DOHH2 (cell line): ENCODE results near the gene CDIPT.

Source experiments
- H3F3A ChIP-seq: fragments of 200-600 bp; sonication (generic), shearing (Covaris generic); 2 replicates; pipeline ENCODE4 v1.6.0; 2016; ENCODE audit warnings: antibody characterized with exemption, mild to moderate bottlenecking; ENCODE audit not compliant: control insufficient read depth, insufficient read depth
- H3K27ac ChIP-seq: fragments of 200-600 bp; sonication (generic); 2 replicates; pipeline ENCODE4 v1.5.1; 2014; ENCODE audit warnings: low read depth, mild to moderate bottlenecking, low read length, moderate library complexity
- H3K27me3 ChIP-seq: fragments of 200-600 bp; sonication (generic); 2 replicates; pipeline ENCODE4 v1.6.1; 2014; ENCODE audit warnings: mild to moderate bottlenecking, low read length, mixed read lengths; ENCODE audit not compliant: control insufficient read depth
- H3K36me3 ChIP-seq: fragments of 200-600 bp; sonication (generic); 2 replicates; pipeline ENCODE4 v1.6.1; 2014; ENCODE audit warnings: mild to moderate bottlenecking, low read length, moderate library complexity, mixed read lengths; ENCODE audit not compliant: control insufficient read depth
- H3K4me1 ChIP-seq: fragments of 200-600 bp; sonication (generic); 2 replicates; pipeline ENCODE4 v1.6.1; 2014; ENCODE audit warnings: mild to moderate bottlenecking, low read length, mixed read lengths; ENCODE audit not compliant: control insufficient read depth
- H3K4me2 ChIP-seq: fragments of 200-600 bp; sonication (generic); 2 replicates; pipeline ENCODE4 v1.6.0; 2014; ENCODE audit warnings: mild to moderate bottlenecking, low read length, moderate library complexity
- H3K4me3 ChIP-seq: fragments of 200-600 bp; sonication (generic); 2 replicates; pipeline ENCODE4 v1.5.1; 2014; ENCODE audit warnings: mild to moderate bottlenecking, low read length, mixed read lengths
- H3K79me2 ChIP-seq: fragments of 200-600 bp; sonication (generic); 2 replicates; pipeline ENCODE4 v1.6.1; 2014; ENCODE audit warnings: mild to moderate bottlenecking, low read length, mixed read lengths; ENCODE audit not compliant: control insufficient read depth
- H3K9me2 ChIP-seq: fragments of 200-600 bp; sonication (generic); replicated peaks from 2 replicates; pipeline ENCODE4 v1.6.1; 2014; ENCODE audit warnings: mild to moderate bottlenecking, low read length, mixed read lengths; ENCODE audit not compliant: control insufficient read depth
- H3K9me3 ChIP-seq: fragments of 200-600 bp; sonication (generic); 2 replicates; pipeline ENCODE4 v1.6.1; 2014; ENCODE audit warnings: antibody characterized with exemption, low read length, mixed read lengths; ENCODE audit not compliant: control insufficient read depth, insufficient read depth
- H4K20me1 ChIP-seq: fragments of 200-600 bp; sonication (generic); 2 replicates; pipeline ENCODE4 v1.6.0; 2014; ENCODE audit warnings: low read depth, mild to moderate bottlenecking, antibody characterized with exemption, low read length, moderate library complexity; ENCODE audit not compliant: control insufficient read depth, insufficient read depth
- CTCF ChIP-seq: fragments of 200-600 bp; sonication (generic); IDR thresholded peaks from one replicate; pipeline ENCODE4 v1.5.1; 2014; ENCODE audit warnings: antibody characterized with exemption, mild to moderate bottlenecking, low read depth, low read length; ENCODE audit not compliant: poor library complexity, severe bottlenecking
- EZH2phosphoT487 ChIP-seq: fragments of 200-600 bp; sonication (generic); IDR thresholded peaks from 2 replicates; pipeline ENCODE4 v1.6.1; 2017; ENCODE audit warnings: borderline replicate concordance, mild to moderate bottlenecking, antibody characterized with exemption, low read length, moderate library complexity, mixed read lengths

The CDIPT gene

GRCh38 chr16:29858974-29859373, 4.1 kb downstream of the CDIPT start:
- no peak overlapping the region for H3K4me2 ChIP-seq
- no peak overlapping the region for H3K4me3 ChIP-seq
- H3K36me3 ChIP-seq, result peaks cover 23% of the 10 kb centered on the region
- H4K20me1 ChIP-seq, result no peaks in the 10 kb centered on the region
- no peaks in the 10 kb centered on the region for H3F3A ChIP-seq
- H3K27me3 ChIP-seq, result no peaks in the 10 kb centered on the region
- H3K27ac ChIP-seq, result no peak overlapping the region
- TF ChIP-seq EZH2phosphoT487 (no peak), CTCF (no peak)
- peaks cover 9% of the 10 kb centered on the region for H3K4me1 ChIP-seq
- peaks cover 21% of the 10 kb centered on the region for H3K79me2 ChIP-seq
- H3K9me2 ChIP-seq, result no peaks in the 10 kb centered on the region
- H3K9me3 ChIP-seq, result no peaks in the 10 kb centered on the region

GRCh38 chr16:29858149-29858849, 4.7 kb downstream of the CDIPT start:
- no peaks in the 10 kb centered on the region for H3F3A ChIP-seq
- H3K27ac ChIP-seq, result no peak overlapping the region
- H3K4me3 ChIP-seq, result no peak overlapping the region
- no peaks in the 10 kb centered on the region for H3K9me3 ChIP-seq
- H3K79me2 ChIP-seq, result peaks cover 21% of the 10 kb centered on the region
- H3K27me3 ChIP-seq, result no peaks in the 10 kb centered on the region
- no peak overlapping the region for H3K4me2 ChIP-seq
- H3K36me3 ChIP-seq, result peaks cover 23% of the 10 kb centered on the region
- no peaks in the 10 kb centered on the region for H4K20me1 ChIP-seq
- TF ChIP-seq EZH2phosphoT487 (no peak), CTCF (no peak)
- H3K4me1 ChIP-seq, result peaks cover 5% of the 10 kb centered on the region
- no peaks in the 10 kb centered on the region for H3K9me2 ChIP-seq

GRCh38 chr16:29857133-29857760, 5.8 kb downstream of the CDIPT start:
- Histone ChIP-seq H4K20me1 (no peaks in the 10 kb centered on the region), H3K79me2 (peaks cover 14% of the 10 kb centered on the region), H3K36me3 (peaks cover 20% of the 10 kb centered on the region), H3K27ac (no peak overlapping the region), H3K9me2 (no peaks in the 10 kb centered on the region), H3K27me3 (no peaks in the 10 kb centered on the region), H3K4me1 (peaks cover 4% of the 10 kb centered on the region), H3K9me3 (no peaks in the 10 kb centered on the region), H3K4me2 (no peak overlapping the region), H3F3A (no peaks in the 10 kb centered on the region), H3K4me3 (no peak overlapping the region)
- TF ChIP-seq CTCF, result no peak
- no peak for TF ChIP-seq EZH2phosphoT487
